Sigmoid colon (tissue), 4 donors: ENCODE data around the gene LRIT1.

Experiments used
- CTCF ChIP-seq, 4 experiments: fragments of 450-650 bp in 3 of 4; fragments of 200-600 bp in 1 of 4; IDR thresholded peaks; one replicate each; pipeline ENCODE4 v1.5.1; 2016 to 2019; ENCODE audit warnings: antibody characterized with exemption in 4 of 4, mild to moderate bottlenecking in 3 of 4, moderate library complexity in 2 of 4
- EP300 ChIP-seq, 4 donors: sonication (generic); formaldehyde crosslinking; IDR thresholded peaks; one replicate each; pipeline ENCODE4 v1.6.1; 2017; ENCODE audit warnings: antibody characterized with exemption in 4 of 4

DNA sequence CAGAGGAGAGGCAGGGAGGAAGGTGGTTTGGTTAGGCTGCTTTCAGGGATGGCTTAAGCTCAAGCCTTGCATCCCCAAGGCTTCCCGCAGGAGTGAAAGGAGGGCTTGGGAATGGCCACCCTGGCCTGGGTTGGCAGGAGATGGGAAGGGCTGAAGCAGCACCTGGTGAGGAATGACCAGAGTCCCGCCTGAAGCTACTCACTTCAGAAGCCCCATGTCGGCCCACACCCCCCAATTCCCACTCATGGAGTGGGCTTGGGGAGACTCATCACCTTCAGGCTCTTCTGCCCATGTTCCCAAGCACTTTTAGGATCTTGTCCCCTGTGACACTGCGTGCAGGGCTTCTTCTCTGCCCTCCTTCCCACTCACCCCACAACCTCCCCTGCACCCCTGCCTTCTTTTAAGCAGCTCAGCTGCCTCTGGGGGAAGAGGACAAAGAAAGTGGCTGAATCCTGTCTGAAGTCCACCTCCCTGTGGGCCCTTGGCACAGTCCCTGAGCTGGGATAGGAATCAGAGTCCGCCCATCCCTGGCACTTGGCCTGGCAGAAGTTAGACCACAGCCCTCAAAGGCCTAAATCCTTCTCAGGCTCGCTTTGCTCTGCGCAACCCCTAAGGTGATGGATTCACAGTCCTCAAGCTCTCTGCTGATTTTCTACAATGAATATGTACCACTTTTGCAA, 20.0 kb upstream of the LRIT1 start:
- TF ChIP-seq CTCF (IDR thresholded peaks at IDR 0.05) (no peak), EP300 (IDR thresholded peaks at IDR 0.05) (no peak)
